Adipose tissue (tissue), 3 donors: Measurements from ENCODE around the gene PLCB4. TPM values are rescaled to one million over a fixed set of nuclear protein-coding genes. Genes with fewer than 3 reads are reported as not detected.

Source experiments
- H3K27ac ChIP-seq: one replicate; pipeline ENCODE4 v1.5.1; 2013; ENCODE audit warnings: low read depth, low read length
- WGBS, 3 donors: extraction: QIAGEN DNeasy Blood & Tissue Kit; methylation state at CpG; one replicate each; pipeline ENCODE4 v1.1.7; 2013; 5-methylcytosine and 5-hydroxymethylcytosine counted together
- polyA plus RNA-seq, 3 donors: library from polyadenylated mRNA; stranded (reverse); fragments of 200-250 nt; gene quantifications; one replicate each; pipeline ENCODE4 v1.2.3, GENCODE V29; 2013
- donor health status: healthy with polysubstance abuse.
- donor health status: Bipolar disorder and iron deficiency.
- donor health status: healthy.

PLCB4 gene
- polyA plus RNA-seq, 3 donors, result 1.5 to 11.4 (median 5.7) TPM

- 88 to 95% (median 90%) methylated on average over 2 of the region's 2 CpGs for WGBS, 3 donors
- H3K27ac ChIP-seq, result no peak overlapping the region
Measured at GRCh38 chr20:9474835-9475415, 406.0 kb downstream of the PLCB4 start.

- H3K27ac ChIP-seq, result no peak overlapping the region
Measured at GRCh38 chr20:9475456-9475855, 406.6 kb downstream of the PLCB4 start.

- WGBS, 3 donors, result 51 to 88% (median 67%) methylated on average over 4 of the region's 4 CpGs
Measured at GRCh38 chr20:9476174-9476573, 407.3 kb downstream of the PLCB4 start.

GRCh38 chr20:9476637-9477036 lies 407.8 kb downstream of the PLCB4 start:
- 85 to 96% (median 94%) methylated on average over 7 of the region's 7 CpGs for WGBS, 3 donors
- no peak overlapping the region for H3K27ac ChIP-seq

More at GRCh38 chr20:9476174-9476573, 407.3 kb downstream of the PLCB4 start:
- no peak overlapping the region for H3K27ac ChIP-seq

GRCh38 chr20:9478771-9479170 lies 409.9 kb downstream of the PLCB4 start:
- no peak overlapping the region for H3K27ac ChIP-seq
- 90 to 95% (median 90%) methylated on average over 4 of the region's 4 CpGs for WGBS, 3 donors

GRCh38 chr20:9480066-9480465 lies 411.2 kb downstream of the PLCB4 start:
- WGBS, 3 donors, result 91 to 93% (median 91%) methylated on average over 4 of the region's 4 CpGs
- no peak overlapping the region for H3K27ac ChIP-seq

GRCh38 chr20:9482180-9482579 lies 413.3 kb downstream of the PLCB4 start:
- WGBS, 3 donors, result 59 to 74% (median 70%) methylated on average over 3 of the region's 3 CpGs
- no peak overlapping the region for H3K27ac ChIP-seq

GRCh38 chr20:9483131-9483530 lies 414.2 kb downstream of the PLCB4 start:
- no peak overlapping the region for H3K27ac ChIP-seq
- 69 to 79% (median 79%) methylated on average over 2 of the region's 2 CpGs for WGBS, 3 donors

GRCh38 chr20:9485614-9486340 lies 416.9 kb downstream of the PLCB4 start:
- WGBS, 3 donors, result 58 to 84% (median 84%) methylated on average over 9 of the region's 9 CpGs
- H3K27ac ChIP-seq, result no peak overlapping the region

GRCh38 chr20:9487231-9487630 lies 418.3 kb downstream of the PLCB4 start:
- no peak overlapping the region for H3K27ac ChIP-seq
- WGBS, 3 donors, result 72 to 89% (median 83%) methylated on average over 4 of the region's 4 CpGs

- 47 to 57% (median 51%) methylated on average over 2 of the region's 2 CpGs for WGBS, 3 donors
- H3K27ac ChIP-seq, result no peak overlapping the region
Measured at GRCh38 chr20:9488063-9488462, 419.2 kb downstream of the PLCB4 start.

GRCh38 chr20:9490161-9490560 lies 421.3 kb downstream of the PLCB4 start:
- 79 to 82% (median 79%) methylated on average over 3 of the region's 3 CpGs for WGBS, 3 donors
- H3K27ac ChIP-seq, result no peak overlapping the region

- WGBS, 3 donors, result 88 to 91% (median 91%) methylated on average over 3 of the region's 3 CpGs
- H3K27ac ChIP-seq, result no peak overlapping the region
Measured at GRCh38 chr20:9490631-9491030, 421.7 kb downstream of the PLCB4 start.

GRCh38 chr20:9491324-9491723 lies 422.4 kb downstream of the PLCB4 start:
- no peak overlapping the region for H3K27ac ChIP-seq
- 50 to 92% (median 84%) methylated on average over 1 of the region's 1 CpG for WGBS, 3 donors

GRCh38 chr20:9492067-9492466 lies 423.2 kb downstream of the PLCB4 start:
- 61 to 69% (median 63%) methylated on average over 4 of the region's 4 CpGs for WGBS, 3 donors
- H3K27ac ChIP-seq, result no peak overlapping the region

- no peak overlapping the region for H3K27ac ChIP-seq
- WGBS, 3 donors, result 36 to 71% (median 66%) methylated on average over 2 of the region's 2 CpGs
Measured at GRCh38 chr20:9493803-9494202, 424.9 kb downstream of the PLCB4 start.

GRCh38 chr20:9495701-9496100 lies 426.8 kb downstream of the PLCB4 start:
- 73 to 84% (median 79%) methylated on average over 2 of the region's 2 CpGs for WGBS, 3 donors
- no peak overlapping the region for H3K27ac ChIP-seq

GRCh38 chr20:9496155-9496554 lies 427.3 kb downstream of the PLCB4 start:
- WGBS, 3 donors, result 79 to 92% (median 85%) methylated on average over 3 of the region's 3 CpGs
- H3K27ac ChIP-seq, result no peak overlapping the region

- H3K27ac ChIP-seq, result no peak overlapping the region
- 83 to 84% (median 83%) methylated on average over 4 of the region's 4 CpGs for whole genome bisulfite sequencing, 3 donors
Measured at GRCh38 chr20:9498322-9498721, 429.4 kb downstream of the PLCB4 start.
